Gastrocnemius medialis (tissue), 4 donors: ENCODE data around the gene PDGFRA.

Experiments
- POLR2A ChIP-seq, 2 donors: fragments of 450-650 bp; IDR thresholded peaks; one replicate each; pipeline ENCODE4 v1.6.1; 2017; ENCODE audit warnings: antibody characterized with exemption in 2 of 2, mild to moderate bottlenecking in 2 of 2, moderate library complexity in 2 of 2
- TF ChIP-seq, protein P1 (sequence below), 5 experiments: fragments of 450-650 bp in 3 of 5; fragments of 200-600 bp in 2 of 5; sonication (generic) in 2 of 5; IDR thresholded peaks in 4 of 5; conservative IDR thresholded peaks in 1 of 5; 1 replicate in 4 of 5; 2 replicates in 1 of 5; pipeline ENCODE4 v1.5.1; 2016 to 2019; ENCODE audit warnings: antibody characterized with exemption in 5 of 5, mild to moderate bottlenecking in 3 of 5, moderate library complexity in 3 of 5

- TF ChIP-seq, protein P1, sequence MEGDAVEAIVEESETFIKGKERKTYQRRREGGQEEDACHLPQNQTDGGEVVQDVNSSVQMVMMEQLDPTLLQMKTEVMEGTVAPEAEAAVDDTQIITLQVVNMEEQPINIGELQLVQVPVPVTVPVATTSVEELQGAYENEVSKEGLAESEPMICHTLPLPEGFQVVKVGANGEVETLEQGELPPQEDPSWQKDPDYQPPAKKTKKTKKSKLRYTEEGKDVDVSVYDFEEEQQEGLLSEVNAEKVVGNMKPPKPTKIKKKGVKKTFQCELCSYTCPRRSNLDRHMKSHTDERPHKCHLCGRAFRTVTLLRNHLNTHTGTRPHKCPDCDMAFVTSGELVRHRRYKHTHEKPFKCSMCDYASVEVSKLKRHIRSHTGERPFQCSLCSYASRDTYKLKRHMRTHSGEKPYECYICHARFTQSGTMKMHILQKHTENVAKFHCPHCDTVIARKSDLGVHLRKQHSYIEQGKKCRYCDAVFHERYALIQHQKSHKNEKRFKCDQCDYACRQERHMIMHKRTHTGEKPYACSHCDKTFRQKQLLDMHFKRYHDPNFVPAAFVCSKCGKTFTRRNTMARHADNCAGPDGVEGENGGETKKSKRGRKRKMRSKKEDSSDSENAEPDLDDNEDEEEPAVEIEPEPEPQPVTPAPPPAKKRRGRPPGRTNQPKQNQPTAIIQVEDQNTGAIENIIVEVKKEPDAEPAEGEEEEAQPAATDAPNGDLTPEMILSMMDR (IDR thresholded peaks at IDR 0.05 in 4 of 5, conservative IDR thresholded peaks at IDR 0.05 in 1 of 5): no peak
- TF ChIP-seq POLR2A (IDR thresholded peaks at IDR 0.05): no peak
Observed at GRCh38 chr4:54274264-54274663, 45.2 kb downstream of the PDGFRA start.
